PC-9 (cell line): ENCODE data around the gene HSD3B7.
"Not testable (repeated sequence)": the region's sequence is repeated elsewhere in the genome, so short reads cannot be mapped to it uniquely, and the experiment has no call there.

Experiments used
- EZH2 ChIP-seq: fragments of 200-600 bp; sonication (generic); IDR thresholded peaks from 2 replicates; pipeline ENCODE4 v1.8.0; 2017; ENCODE audit warnings: antibody characterized with exemption, low read depth
- TF ChIP-seq, protein P1 (sequence below): fragments of 200-600 bp; sonication (generic); conservative IDR thresholded peaks from 2 replicates; pipeline ENCODE4 v1.6.1; 2017; ENCODE audit warnings: mixed run types, antibody characterized with exemption, mild to moderate bottlenecking, moderate library complexity

DNA sequence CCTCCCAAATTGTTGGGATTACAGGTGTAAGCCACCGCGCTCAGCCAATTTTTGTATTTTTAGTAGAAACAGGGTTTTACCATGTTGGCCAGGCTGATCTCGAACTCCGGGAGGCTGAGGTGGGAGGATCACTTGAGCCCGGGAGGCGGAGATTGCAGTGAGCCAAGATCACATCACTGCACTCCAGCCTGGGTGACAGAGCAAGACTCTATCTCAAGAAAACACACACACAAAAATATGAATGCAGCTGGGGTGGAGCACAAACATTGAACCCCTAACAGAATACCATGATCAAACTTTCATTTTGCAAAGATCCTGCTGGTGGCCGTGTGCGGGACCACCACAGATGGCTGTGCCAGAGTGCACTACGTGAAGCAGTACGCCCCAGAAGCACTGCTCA lies 32.7 kb downstream of the HSD3B7 start:
- TF ChIP-seq, protein P1, sequence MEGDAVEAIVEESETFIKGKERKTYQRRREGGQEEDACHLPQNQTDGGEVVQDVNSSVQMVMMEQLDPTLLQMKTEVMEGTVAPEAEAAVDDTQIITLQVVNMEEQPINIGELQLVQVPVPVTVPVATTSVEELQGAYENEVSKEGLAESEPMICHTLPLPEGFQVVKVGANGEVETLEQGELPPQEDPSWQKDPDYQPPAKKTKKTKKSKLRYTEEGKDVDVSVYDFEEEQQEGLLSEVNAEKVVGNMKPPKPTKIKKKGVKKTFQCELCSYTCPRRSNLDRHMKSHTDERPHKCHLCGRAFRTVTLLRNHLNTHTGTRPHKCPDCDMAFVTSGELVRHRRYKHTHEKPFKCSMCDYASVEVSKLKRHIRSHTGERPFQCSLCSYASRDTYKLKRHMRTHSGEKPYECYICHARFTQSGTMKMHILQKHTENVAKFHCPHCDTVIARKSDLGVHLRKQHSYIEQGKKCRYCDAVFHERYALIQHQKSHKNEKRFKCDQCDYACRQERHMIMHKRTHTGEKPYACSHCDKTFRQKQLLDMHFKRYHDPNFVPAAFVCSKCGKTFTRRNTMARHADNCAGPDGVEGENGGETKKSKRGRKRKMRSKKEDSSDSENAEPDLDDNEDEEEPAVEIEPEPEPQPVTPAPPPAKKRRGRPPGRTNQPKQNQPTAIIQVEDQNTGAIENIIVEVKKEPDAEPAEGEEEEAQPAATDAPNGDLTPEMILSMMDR = not testable (repeated sequence)
- not testable (repeated sequence) for TF ChIP-seq EZH2
